ENCODE results near the gene CCL24. TPM values are rescaled to one million over a fixed set of nuclear protein-coding genes. Genes with fewer than 3 reads are reported as not detected.
"Not testable (repeated sequence)": the region's sequence is repeated elsewhere in the genome, so short reads cannot be mapped to it uniquely, and the experiment has no call there.

Gene CCL24
- polyA plus RNA-seq, 4 donors: 2.1 TPM; not detected in 3

GRCh38 chr7:75788154-75788847 lies 25.3 kb downstream of the CCL24 start:
- DNase-seq (ENCODE audit: low read depth in 4 of 4, low spot score in 3 of 4): not testable (repeated sequence)

DNA sequence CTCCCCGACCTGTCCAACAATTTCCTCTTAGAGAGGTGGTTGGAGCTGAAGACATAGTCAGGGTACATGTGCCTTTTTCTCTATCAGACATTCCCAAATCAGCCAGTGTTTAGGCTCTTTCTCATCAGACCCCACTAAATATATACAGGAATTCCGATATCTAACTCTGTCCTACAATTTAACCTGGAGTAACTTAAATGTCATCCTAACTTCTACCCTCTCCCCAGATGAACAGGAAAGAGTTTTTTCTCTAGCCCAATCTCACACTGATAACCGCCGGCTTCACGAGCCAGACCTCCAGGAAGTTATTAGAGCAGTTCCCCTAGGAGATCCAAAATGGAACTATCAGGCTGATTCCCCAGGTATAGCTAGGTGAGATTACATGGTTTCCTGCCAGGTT lies 30.5 kb downstream of the CCL24 start:
- not testable (repeated sequence) for DNase-seq (ENCODE audit: low read depth in 4 of 4, low spot score in 3 of 4)

DNA sequence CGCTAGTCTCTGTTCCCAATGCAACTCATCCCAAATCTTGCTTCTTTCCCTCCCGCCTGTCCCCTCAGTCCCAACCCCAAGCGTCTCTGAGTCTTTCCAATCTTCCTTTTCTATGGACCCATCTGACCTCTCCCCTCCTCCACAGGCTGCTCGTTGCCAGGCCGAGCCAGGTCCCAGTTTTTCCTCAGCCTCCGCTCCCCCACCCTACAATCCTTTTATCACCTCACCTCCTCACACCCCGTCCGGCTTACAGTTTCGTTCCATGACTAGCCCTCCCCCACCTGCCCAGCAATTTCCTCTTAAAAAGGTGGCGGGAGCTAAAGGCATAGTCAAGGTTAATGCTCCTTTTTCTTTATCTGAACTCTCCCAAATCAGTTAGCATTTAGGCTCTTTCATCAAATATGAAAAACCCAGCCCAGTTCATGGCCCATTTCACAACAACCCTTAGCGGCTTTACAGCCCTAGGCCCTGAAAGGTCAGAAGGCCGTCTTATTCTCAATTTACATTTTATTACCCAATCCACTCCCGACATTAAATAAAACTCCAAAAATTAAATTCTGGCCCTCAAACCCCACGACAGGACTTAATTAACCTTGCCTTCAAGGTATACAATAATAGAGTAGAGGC lies 32.8 kb downstream of the CCL24 start:
- not testable (repeated sequence) for DNase-seq (ENCODE audit: low read depth in 4 of 4, low spot score in 3 of 4)

DNA sequence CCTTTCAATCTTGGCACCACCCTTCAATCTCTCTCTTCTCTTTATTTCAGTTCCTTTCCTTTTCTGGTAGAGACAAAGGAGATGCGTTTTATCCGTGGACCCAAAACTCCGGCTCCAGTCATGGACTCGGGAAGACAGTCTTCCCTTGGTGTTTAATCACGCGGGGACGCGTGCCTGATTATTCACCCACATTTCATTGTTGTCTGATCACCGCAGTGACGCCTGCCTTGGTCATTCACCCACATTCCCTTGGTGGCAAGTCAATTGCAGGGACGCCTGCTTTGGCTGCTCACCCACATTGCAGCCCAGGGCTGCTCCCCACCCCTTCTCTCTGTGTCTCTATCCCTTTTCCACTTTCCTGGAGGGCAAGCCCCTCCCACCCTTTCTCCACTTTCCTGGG lies 34.1 kb downstream of the CCL24 start:
- DNase-seq (ENCODE audit: low read depth in 4 of 4, low spot score in 3 of 4): not testable (repeated sequence)

DNA sequence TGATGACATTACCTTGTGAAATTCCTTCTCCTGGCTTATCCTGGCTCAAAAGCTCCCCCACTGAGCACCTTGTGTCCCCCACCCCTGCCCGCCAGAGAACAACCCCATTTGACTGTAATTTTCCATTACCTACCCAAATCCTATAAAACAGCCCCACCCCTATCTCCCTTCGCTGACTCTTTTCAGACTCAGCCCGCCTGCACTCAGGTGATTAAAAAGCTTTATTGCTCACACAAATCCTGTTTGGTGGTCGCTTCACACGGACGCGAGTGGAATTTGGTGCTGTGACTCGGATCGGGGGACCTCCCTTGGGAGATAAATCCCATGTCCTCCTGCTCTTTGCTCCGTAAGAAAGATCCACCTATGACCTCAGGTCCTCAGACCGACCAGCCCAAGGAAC lies 34.6 kb downstream of the CCL24 start:
- not testable (repeated sequence) for DNase-seq (ENCODE audit: low read depth in 4 of 4, low spot score in 3 of 4)

GRCh38 chr7:75776295-75776971 lies 37.2 kb downstream of the CCL24 start:
- no peak for DNase-seq (ENCODE audit: low read depth in 4 of 4, low spot score in 3 of 4)

GRCh38 chr7:75773958-75774357 lies 39.6 kb downstream of the CCL24 start:
- DNase-seq (ENCODE audit: low read depth in 4 of 4, low spot score in 3 of 4): not testable (repeated sequence)

GRCh38 chr7:75772081-75773077 lies 41.2 kb downstream of the CCL24 start, which contains the start of gene CCL26:
TSS of gene CCL26 (minus strand) at chr7:75772211. CDS start at chr7:75772176, 35 bp downstream.
- DNase-seq (ENCODE audit: low read depth in 4 of 4, low spot score in 3 of 4): no peak

DNA sequence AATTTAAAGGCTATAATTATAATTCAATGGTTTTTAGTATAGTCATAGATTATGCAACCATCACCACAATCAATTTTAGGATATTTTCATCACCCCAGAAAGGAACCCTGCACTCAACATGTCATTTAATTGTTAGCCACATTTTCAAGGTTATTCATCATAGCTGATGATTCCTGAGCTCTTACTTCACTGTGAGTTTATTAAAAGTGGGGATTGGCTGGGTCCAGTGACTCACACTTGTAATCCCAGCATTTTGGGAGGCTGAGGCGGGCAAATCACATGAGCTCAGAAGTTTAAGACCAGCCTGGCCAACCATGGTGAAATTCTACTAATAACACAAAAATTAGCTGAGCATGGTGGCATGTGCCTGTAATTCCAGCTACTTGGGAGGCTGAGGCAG lies 42.4 kb downstream of the CCL24 start:
- no peak for DNase-seq (ENCODE audit: low read depth in 4 of 4, low spot score in 3 of 4)

- DNase-seq (ENCODE audit: low read depth in 4 of 4, low spot score in 3 of 4): peak in 1 of 4 donors; percentile 30
Observed at GRCh38 chr7:75762350-75762917, 51.2 kb downstream of the CCL24 start.

DNA sequence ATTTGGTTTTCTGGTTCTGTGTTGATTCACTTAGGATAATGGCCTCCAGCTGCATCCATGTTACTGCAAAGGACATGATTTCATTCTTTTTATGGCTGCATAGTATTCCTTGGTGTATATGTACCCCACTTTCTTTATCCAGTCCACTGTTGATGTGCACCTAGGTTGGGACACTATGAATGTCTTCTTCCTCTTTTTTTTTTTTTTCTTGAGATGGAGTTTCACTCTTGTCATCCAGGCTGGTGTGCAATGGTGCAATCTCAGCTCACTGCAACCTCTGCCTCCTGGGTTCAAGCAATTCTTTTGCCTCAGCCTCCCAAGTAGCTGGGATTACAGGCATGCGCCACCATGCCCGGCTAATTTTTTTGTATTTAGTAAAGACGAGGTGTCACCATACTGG lies 51.8 kb downstream of the CCL24 start:
- not testable (repeated sequence) for DNase-seq (ENCODE audit: low read depth in 4 of 4, low spot score in 3 of 4)

Other genes with a start within 250 kb of the CCL24 start
- gene HIP1, start 74.9 kb downstream of the CCL24 start, polyA plus RNA-seq (ENCODE audit: insufficient read length in 4 of 4): 10 to 100 TPM; 32.1 to 36.8 (median 35.4) TPM
- under 1 TPM in 1 of 4 donors, not detected in 3; 0.17 TPM for gene CCL26, start 41.6 kb downstream of the CCL24 start, polyA plus RNA-seq (ENCODE audit: insufficient read length in 4 of 4)
- gene RHBDD2, start 65.2 kb upstream of the CCL24 start, polyA plus RNA-seq (ENCODE audit: insufficient read length in 4 of 4): 10 to 100 TPM; 62.6 to 82.4 (median 67.2) TPM
- gene POR, start 101.3 kb upstream of the CCL24 start, polyA plus RNA-seq (ENCODE audit: insufficient read length in 4 of 4): 10 to 100 TPM; 59.7 to 75.4 (median 67.2) TPM
- 10 to 100 TPM; 50.9 to 65.7 (median 55.6) TPM for gene TMEM120A, start 180.8 kb upstream of the CCL24 start, polyA plus RNA-seq (ENCODE audit: insufficient read length in 4 of 4)
- gene STYXL1, start 234.2 kb upstream of the CCL24 start, polyA plus RNA-seq (ENCODE audit: insufficient read length in 4 of 4): 10 to 100 TPM; 37.1 to 58.3 (median 48.0) TPM
- gene MDH2, start 234.3 kb upstream of the CCL24 start, polyA plus RNA-seq (ENCODE audit: insufficient read length in 4 of 4): 100 to 1,000 TPM; 198 to 284 (median 212) TPM

Measured in right renal pelvis (tissue), 4 donors.